GM12878 (cell line): ENCODE measurements around the gene TTC5. TPM values are rescaled to one million over a fixed set of nuclear protein-coding genes. Genes with fewer than 3 reads are reported as not detected.

Experiments
- ATAC-seq: fragments of 200-7000 bp; cut with Tn5 transposase; 3 replicates; pipeline ENCODE4 v1.9.1; 2020; ENCODE audit warnings: mild to moderate bottlenecking, moderate library complexity
- BruUV-seq: library from RNA; stranded (reverse); fragments of 400-500 nt; replicated peaks from 2 replicates; lab custom pipeline; 2021; lab: Mats Ljungman, UMichigan
- CTCF ChIA-PET: fragments of 300-600 bp; sonication (Branson Sonifier 250); formaldehyde crosslinking; extraction: SDS; loops from one replicate; lab custom pipeline; 2021; ENCODE audit warnings: inconsistent platforms; lab: Yijun Ruan, JAX
- POLR2A ChIA-PET: fragments of 350-600 bp; formaldehyde crosslinking; extraction: SDS; loops from one replicate; lab custom pipeline; 2021; ENCODE audit warnings: inconsistent platforms; lab: Charles Lee
- RAD21 ChIA-PET: fragments of 300-600 bp; sonication (Branson Sonifier 250); formaldehyde crosslinking; loops from one replicate; lab custom pipeline; 2023; ENCODE audit warnings: antibody characterized with exemption; ENCODE audit not compliant: unreplicated experiment; lab: Charles Lee
- SMC1A ChIA-PET: fragments of 300-600 bp; sonication (Branson Sonifier 250); formaldehyde crosslinking; loops from one replicate; lab custom pipeline; 2023; ENCODE audit not compliant: unreplicated experiment, uncharacterized antibody; lab: Charles Lee
- DNase-seq: peaks from one replicate; pipeline ENCODE4 v3.0.0-alpha.2; 2011; ENCODE audit warnings: low read depth, low spot score
- FAIRE-seq: peaks from 3 replicates; lab custom pipeline; 2011; peaks lifted over from hg19 to GRCh38; lab: Jason Lieb, UNC
- H2AFZ ChIP-seq: 2 replicates; pipeline ENCODE4 v1.6.0; 2011; ENCODE audit warnings: low read depth, low read length, control low read depth; ENCODE audit not compliant: control insufficient read depth
- H3K27ac ChIP-seq: 2 replicates; pipeline ENCODE4 v1.5.1; 2011; ENCODE audit warnings: control low read depth; ENCODE audit not compliant: control insufficient read depth, insufficient read depth
- H3K27me3 ChIP-seq, 2 experiments: replicated peaks in 1 of 2; 2 replicates each; pipeline versions ENCODE4 v1.6.0 to v1.6.1; 2011; ENCODE audit warnings: low read length in 1 of 2; ENCODE audit not compliant: control insufficient read depth in 2 of 2, insufficient read depth in 2 of 2
- H3K36me3 ChIP-seq, 2 experiments: 2 replicates each; pipeline ENCODE4 v1.5.1; 2011; ENCODE audit warnings: low read length in 1 of 2; ENCODE audit not compliant: control insufficient read depth in 2 of 2, insufficient read depth in 2 of 2
- H3K4me1 ChIP-seq: 2 replicates; pipeline ENCODE4 v1.6.1; 2011; ENCODE audit warnings: mild to moderate bottlenecking, low read length, moderate library complexity, mixed read lengths; ENCODE audit not compliant: control insufficient read depth, insufficient read depth
- H3K4me2 ChIP-seq: 2 replicates; pipeline ENCODE4 v1.6.0; 2011; ENCODE audit warnings: control low read depth; ENCODE audit not compliant: control insufficient read depth, insufficient read depth
- H3K4me3 ChIP-seq: fragments of 200-600 bp; sonication (generic); 2 replicates; pipeline ENCODE4 v1.5.1; 2016
- H3K79me2 ChIP-seq: 2 replicates; pipeline ENCODE4 v1.6.0; 2011; ENCODE audit warnings: low read length; ENCODE audit not compliant: control insufficient read depth, insufficient read depth
- H3K9ac ChIP-seq: 2 replicates; pipeline ENCODE4 v1.8.0; 2011; ENCODE audit warnings: low read length, control low read depth, mixed read lengths; ENCODE audit not compliant: control insufficient read depth, insufficient read depth
- H3K9me3 ChIP-seq: replicated peaks from 3 replicates; pipeline ENCODE4 v1.5.1; 2011; ENCODE audit warnings: mild to moderate bottlenecking, low read length; ENCODE audit not compliant: control insufficient read depth, insufficient read depth
- H4K20me1 ChIP-seq: 2 replicates; pipeline ENCODE4 v1.6.0; 2011; ENCODE audit not compliant: control insufficient read depth, insufficient read depth
- GATAD2B ChIP-seq: fragments of 450-650 bp; conservative IDR thresholded peaks from 2 replicates; pipeline ENCODE4 v1.6.1; 2017; ENCODE audit warnings: low read depth, mild to moderate bottlenecking, moderate library complexity
- NFYA ChIP-seq: IDR thresholded peaks from 2 replicates; pipeline ENCODE4 v1.6.1; 2011; ENCODE audit warnings: low read depth, mild to moderate bottlenecking, low read length, improper control_type of control experiment, borderline replicate concordance
- NR2C2 ChIP-seq: IDR thresholded peaks from 2 replicates; pipeline ENCODE4 v1.6.1; 2011; ENCODE audit warnings: borderline replicate concordance, low read depth; ENCODE audit not compliant: control insufficient read depth, insufficient read length
- NRF1 ChIP-seq: conservative IDR thresholded peaks from 2 replicates; pipeline ENCODE4 v1.6.1; 2011; ENCODE audit warnings: mild to moderate bottlenecking, low read depth, low read length, improper control_type of control experiment
- RUNX3 ChIP-seq: IDR thresholded peaks from 2 replicates; pipeline ENCODE4 v1.6.1; 2012; ENCODE audit warnings: low read length, inconsistent platforms
- SMARCA5 ChIP-seq: fragments of 450-650 bp; IDR thresholded peaks from 2 replicates; pipeline ENCODE4 v1.6.1; 2017; ENCODE audit warnings: mild to moderate bottlenecking
- SREBF1 ChIP-seq: IDR thresholded peaks from 2 replicates; pipeline ENCODE4 v1.6.1; 2012; ENCODE audit warnings: mild to moderate bottlenecking, low read length
- SREBF2 ChIP-seq: IDR thresholded peaks from 2 replicates; pipeline ENCODE4 v1.6.1; 2012; ENCODE audit warnings: mild to moderate bottlenecking, low read length
- STAT1 ChIP-seq: fragments of 450-650 bp; conservative IDR thresholded peaks from 2 replicates; pipeline ENCODE4 v1.6.1; 2014; ENCODE audit warnings: antibody characterized with exemption, mild to moderate bottlenecking
- STAT3 ChIP-seq: IDR thresholded peaks from 2 replicates; pipeline ENCODE4 v1.6.1; 2011; ENCODE audit warnings: low read depth, low read length, improper control_type of control experiment
- TCF12 ChIP-seq: IDR thresholded peaks from 2 replicates; pipeline ENCODE4 v1.6.1; 2011; ENCODE audit warnings: low read depth, mild to moderate bottlenecking, low read length
- TCF3 ChIP-seq: IDR thresholded peaks from 2 replicates; pipeline ENCODE4 v1.6.1; 2012; ENCODE audit warnings: low read depth, mild to moderate bottlenecking, low read length, borderline replicate concordance; ENCODE audit not compliant: insufficient read depth
- USF1 ChIP-seq: IDR thresholded peaks from 2 replicates; pipeline ENCODE4 v1.6.1; 2011; ENCODE audit warnings: borderline replicate concordance, low read depth, mild to moderate bottlenecking, moderate library complexity, mixed read lengths, low read length; ENCODE audit not compliant: insufficient read depth; ENCODE audit errors: extremely low read length
- USF2 ChIP-seq: IDR thresholded peaks from 2 replicates; pipeline ENCODE4 v1.6.1; 2011; ENCODE audit warnings: low read depth, low read length, improper control_type of control experiment, borderline replicate concordance
- ZNF217 ChIP-seq: fragments of 450-650 bp; IDR thresholded peaks from 2 replicates; pipeline ENCODE4 v1.6.1; 2017; ENCODE audit warnings: antibody characterized with exemption, mild to moderate bottlenecking
- ZNF24 ChIP-seq: fragments of 450-650 bp; IDR thresholded peaks from 2 replicates; pipeline ENCODE4 v1.6.1; 2017; ENCODE audit warnings: antibody characterized with exemption, mild to moderate bottlenecking
- WGBS: methylation state at CpG from one replicate; pipeline ENCODE4 v1.1.6; 2016; ENCODE audit warnings: low lambda C conversion rate; ENCODE audit not compliant: insufficient replicate concordance, insufficient coverage; ENCODE audit errors: missing lambda C conversion rate; 5-methylcytosine and 5-hydroxymethylcytosine counted together
- in situ Hi-C: fragments of 300-500 bp; cut with MboI; formaldehyde crosslinking; loops from 9 replicates; pipeline ENCODE4 v1.14.3; 2018; ENCODE audit warnings: mixed read lengths
- intact Hi-C: fragments of 100-400 bp; cut with micrococcal nuclease; formaldehyde crosslinking; loops from one replicate; pipeline ENCODE4 v1.14.2; 2022; ENCODE audit not compliant: unreplicated experiment
- polyA plus RNA-seq, 11 experiments: library from polyadenylated mRNA; depleted of rRNA in 4 of 11; unstranded in 6 of 11; stranded (reverse) in 5 of 11; fragments of >200 nt; fragmentation: Nextera tagmentation in 4 of 11; fragmentation: Illumina TruSeq in 1 of 11; extraction: Ambion mirVana in 4 of 11; extraction: Trizol in 1 of 11; gene quantifications; 1 replicate in 1 of 11; 2 replicates in 10 of 11; pipeline versions ENCODE4 v1.2.1 to v1.2.3, GENCODE V29; 2011 to 2016; ENCODE audit warnings: inconsistent platforms in 2 of 11, missing spikeins in 2 of 11, low read depth in 1 of 11
- total RNA-seq, 4 experiments: library from RNA; depleted of rRNA in 3 of 4; stranded (reverse); fragments of >200 nt in 3 of 4; fragmentation: Illumina TruSeq in 1 of 4; extraction: Trizol in 1 of 4; gene quantifications; 2 replicates each; pipeline versions ENCODE4 v1.2.1 to v1.2.3, GENCODE V29; 2013 to 2021
- TF ChIP-seq, protein P1 (sequence below): fragments of 450-650 bp; IDR thresholded peaks from 2 replicates; pipeline ENCODE4 v1.6.1; 2017; ENCODE audit warnings: mild to moderate bottlenecking, low read depth, inconsistent platforms; ENCODE audit not compliant: poor library complexity, severe bottlenecking

TTC5 gene
- total and polyA plus RNA-seq, 10 of the 15 experiments (the other 5 are each of a cell fraction or from before 2014, with no cell fraction given): 6.9 to 21.6 (median 13.5) TPM

DNA sequence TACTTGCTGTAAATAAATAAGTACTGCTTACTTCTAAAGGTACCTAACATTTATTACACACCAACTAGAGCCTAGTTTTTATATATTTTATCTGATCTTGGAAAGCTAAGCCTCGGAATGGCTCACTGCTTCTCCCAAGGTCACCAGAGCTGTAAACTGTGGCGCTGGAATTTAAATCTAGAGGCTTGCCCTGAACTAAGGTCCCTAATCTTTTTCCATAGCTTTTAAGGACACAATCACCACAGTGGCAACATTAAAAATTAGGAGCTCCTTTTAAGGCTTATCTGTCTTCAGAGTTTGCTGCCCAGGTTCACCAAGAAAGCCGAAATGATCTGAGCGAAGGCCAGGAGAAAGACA lies 26.7 kb upstream of the TTC5 start (continued):
- TF ChIP-seq TCF3 (no peak), ZNF24 (no peak), GATAD2B (no peak), SREBF2 (no peak), STAT1 (no peak)
- TF ChIP-seq, all 136 proteins: peak for 0

DNA sequence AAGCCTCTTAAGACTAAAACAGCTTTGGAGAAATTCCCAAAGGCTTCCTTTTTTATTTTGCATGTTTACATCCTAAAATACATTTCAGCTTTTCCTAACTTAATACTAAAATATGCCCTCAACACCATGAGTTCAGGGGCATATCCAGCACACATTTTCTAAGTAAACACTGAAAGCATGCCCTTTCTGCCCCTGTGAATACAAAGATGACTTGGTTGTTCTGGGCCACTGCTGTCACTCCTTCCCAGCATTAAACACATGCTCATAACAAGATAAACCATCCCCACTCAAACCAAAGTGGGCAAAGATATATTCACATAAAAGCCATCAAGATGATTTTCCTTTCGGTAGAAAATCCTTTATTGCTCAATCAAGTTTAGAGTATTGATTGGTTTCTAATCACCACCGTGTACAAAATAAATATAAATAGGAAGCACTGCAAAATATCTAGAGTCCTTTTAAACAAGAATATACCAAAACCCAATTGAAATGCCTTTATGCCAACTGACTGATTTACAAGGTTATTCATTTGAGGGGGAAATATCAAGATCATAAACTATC lies 25.4 kb upstream of the TTC5 start:
- H3K79me2 ChIP-seq: peaks cover 58% of the 10 kb centered on the region
- no peak for FAIRE-seq
- RAD21 ChIA-PET: interaction anchor here (1.2 to 7.9 kb wide), 5 partner anchors 11 to 282 kb away, joined by 4 to 78 read pairs (median 19); partner anchors contain the start of genes PARP2, PIP4P1 and TEP1
- ATAC-seq: 0 out of 3 replicates have a peak, but pooled peaks have one; percentile 20
- H3K27ac ChIP-seq: 0 out of 2 replicates have a peak overlapping the region, but pooled peaks have one; percentile 2
- peaks cover 6% of the 10 kb centered on the region; the same call in 1 of the 2 replicates for H3K4me1 ChIP-seq
- no peaks in the 10 kb centered on the region for H3K27me3 ChIP-seq
- BruUV-seq: no TSS peak
- H3K4me2 ChIP-seq: peak overlapping the region; percentile 83
- 40% methylated on average over 2 of the region's 2 CpGs for WGBS
- peaks cover 3% of the 10 kb centered on the region; the same call in 1 of the 2 replicates for H4K20me1 ChIP-seq
- H3K9ac ChIP-seq: no peak overlapping the region; the same call in 1 of the 2 replicates
- POLR2A ChIA-PET: interaction anchor here (0.6 to 7.4 kb wide), 4 partner anchors 11 to 157 kb away, joined by 3 to 96 read pairs (median 5); partner anchors contain the start of genes PARP2 and PIP4P1
- SMC1A ChIA-PET: interaction anchor here (1.0 to 7.4 kb wide), 6 partner anchors 12 to 276 kb away, joined by 3 to 110 read pairs (median 30); partner anchors contain the start of genes PARP2 and TEP1
- H3K36me3 ChIP-seq: peaks cover 2 to 12% of the 10 kb centered on the region in 2 experiments
- in situ Hi-C loops (loop anchor here (5.0 kb wide), 1 partner anchor 351 kb away; the partner anchor contains the start of gene RNASE4), intact Hi-C loops (no loop called here)
- no peak for DNase-seq
- H3K4me3 ChIP-seq: peak overlapping the region; percentile 58
- H2AFZ ChIP-seq: no peak overlapping the region
- CTCF ChIA-PET: interaction anchor here (1.1 to 11.3 kb wide), 6 partner anchors 11 to 366 kb away, joined by 3 to 216 read pairs (median 18); partner anchors contain the start of genes PARP2 and RNASE4
- H3K9me3 ChIP-seq: no peaks in the 10 kb centered on the region
- TF ChIP-seq SMARCA5 (no peak), SREBF1 (no peak), NR2C2 (no peak), NFYA (no peak), NRF1 (no peak), SREBF2 (no peak), STAT1 (no peak), TCF12 (no peak), RUNX3 (no peak), USF1 (no peak), USF2 (no peak), ZNF217 (no peak), STAT3 (no peak)
- TF ChIP-seq, protein P1, sequence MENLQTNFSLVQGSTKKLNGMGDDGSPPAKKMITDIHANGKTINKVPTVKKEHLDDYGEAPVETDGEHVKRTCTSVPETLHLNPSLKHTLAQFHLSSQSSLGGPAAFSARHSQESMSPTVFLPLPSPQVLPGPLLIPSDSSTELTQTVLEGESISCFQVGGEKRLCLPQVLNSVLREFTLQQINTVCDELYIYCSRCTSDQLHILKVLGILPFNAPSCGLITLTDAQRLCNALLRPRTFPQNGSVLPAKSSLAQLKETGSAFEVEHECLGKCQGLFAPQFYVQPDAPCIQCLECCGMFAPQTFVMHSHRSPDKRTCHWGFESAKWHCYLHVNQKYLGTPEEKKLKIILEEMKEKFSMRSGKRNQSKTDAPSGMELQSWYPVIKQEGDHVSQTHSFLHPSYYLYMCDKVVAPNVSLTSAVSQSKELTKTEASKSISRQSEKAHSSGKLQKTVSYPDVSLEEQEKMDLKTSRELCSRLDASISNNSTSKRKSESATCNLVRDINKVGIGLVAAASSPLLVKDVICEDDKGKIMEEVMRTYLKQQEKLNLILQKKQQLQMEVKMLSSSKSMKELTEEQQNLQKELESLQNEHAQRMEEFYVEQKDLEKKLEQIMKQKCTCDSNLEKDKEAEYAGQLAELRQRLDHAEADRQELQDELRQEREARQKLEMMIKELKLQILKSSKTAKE: no peak
